ENCODE measurements around the gene CCL27.

The CCL27 gene

DNA sequence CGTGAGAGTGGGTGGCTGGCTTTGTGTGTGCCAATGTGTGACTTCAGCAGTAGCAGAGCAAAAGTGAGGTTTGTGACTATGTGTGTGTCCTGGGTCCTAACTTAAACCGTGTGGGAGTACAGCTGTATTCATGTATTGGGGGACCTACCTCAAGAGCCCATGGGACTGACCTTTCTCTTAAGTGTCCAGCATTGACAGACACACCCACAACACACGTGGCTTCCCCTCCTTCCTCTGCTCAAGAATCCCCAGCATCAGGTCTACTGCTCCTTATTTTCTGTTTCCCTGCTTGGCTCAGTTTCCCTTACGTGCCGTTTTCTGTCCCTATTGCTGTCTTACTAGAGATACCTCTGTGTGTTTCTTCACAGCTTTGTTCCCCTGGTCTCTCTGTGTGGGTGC is 9.9 kb downstream of the CCL27 start:
- DNase-seq (ENCODE audit: low read depth, low spot score), result no peak
- in situ Hi-C loops (cut with HindIII; ENCODE audit: low sequenced_read_pairs), result no loop called here
- TF ChIP-seq, protein P1, sequence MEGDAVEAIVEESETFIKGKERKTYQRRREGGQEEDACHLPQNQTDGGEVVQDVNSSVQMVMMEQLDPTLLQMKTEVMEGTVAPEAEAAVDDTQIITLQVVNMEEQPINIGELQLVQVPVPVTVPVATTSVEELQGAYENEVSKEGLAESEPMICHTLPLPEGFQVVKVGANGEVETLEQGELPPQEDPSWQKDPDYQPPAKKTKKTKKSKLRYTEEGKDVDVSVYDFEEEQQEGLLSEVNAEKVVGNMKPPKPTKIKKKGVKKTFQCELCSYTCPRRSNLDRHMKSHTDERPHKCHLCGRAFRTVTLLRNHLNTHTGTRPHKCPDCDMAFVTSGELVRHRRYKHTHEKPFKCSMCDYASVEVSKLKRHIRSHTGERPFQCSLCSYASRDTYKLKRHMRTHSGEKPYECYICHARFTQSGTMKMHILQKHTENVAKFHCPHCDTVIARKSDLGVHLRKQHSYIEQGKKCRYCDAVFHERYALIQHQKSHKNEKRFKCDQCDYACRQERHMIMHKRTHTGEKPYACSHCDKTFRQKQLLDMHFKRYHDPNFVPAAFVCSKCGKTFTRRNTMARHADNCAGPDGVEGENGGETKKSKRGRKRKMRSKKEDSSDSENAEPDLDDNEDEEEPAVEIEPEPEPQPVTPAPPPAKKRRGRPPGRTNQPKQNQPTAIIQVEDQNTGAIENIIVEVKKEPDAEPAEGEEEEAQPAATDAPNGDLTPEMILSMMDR (IDR thresholded peaks at IDR 0.05; ENCODE audit: low read depth, low read length), result no peak
- peak overlapping the region; percentile 35 for H3K4me3 ChIP-seq (ENCODE audit: low read depth, low read length)

DNA sequence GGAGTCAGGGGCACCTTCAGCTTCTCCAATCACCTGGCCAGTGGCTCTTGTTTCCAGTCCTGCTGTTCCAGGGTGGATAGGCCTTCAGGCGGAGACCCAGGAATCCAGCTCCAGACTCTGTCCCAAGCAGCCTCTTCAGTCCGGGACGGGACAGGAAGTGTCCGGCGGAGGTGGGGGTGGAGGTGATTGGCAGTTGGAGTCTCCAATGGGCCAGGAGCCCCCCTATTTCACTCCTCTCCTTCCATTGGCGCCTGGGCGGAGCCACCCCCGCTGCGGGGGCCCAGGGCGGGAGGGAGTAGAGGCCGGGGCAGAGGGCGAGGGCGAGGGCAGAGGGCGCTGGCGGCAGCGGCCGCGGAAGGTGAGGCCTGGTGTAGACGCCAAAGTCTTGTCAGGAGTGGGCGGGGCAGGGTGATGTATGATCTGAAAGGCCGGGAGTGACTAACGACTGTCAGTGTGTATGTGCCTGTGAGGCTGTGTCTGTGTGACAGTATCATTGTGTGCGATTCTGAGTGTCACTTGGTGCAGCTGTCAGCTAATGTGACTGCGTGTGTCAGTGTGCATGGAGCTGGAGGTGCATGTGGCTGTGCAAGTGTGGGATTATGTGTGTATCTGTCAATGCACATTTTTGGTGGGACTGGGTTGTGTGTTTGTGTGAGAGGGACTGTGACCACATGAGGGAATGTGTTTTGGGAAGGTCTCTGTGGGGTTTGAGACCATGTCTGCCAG is 10.4 kb downstream of the CCL27 start, which contains the start of gene IL11RA:
IL11RA (plus strand) TSS at position 310 of the 726 bp plus-strand sequence. CDS start 3,033 bp downstream, outside the sequence.
- TF ChIP-seq, protein P1 (IDR thresholded peaks at IDR 0.05; ENCODE audit: low read depth, low read length), result no peak
- DNase-seq (ENCODE audit: low read depth, low spot score), result peak; percentile 80
- peak within 1 kb of the TSS; percentile 35 for H3K4me3 ChIP-seq (ENCODE audit: low read depth, low read length)
- in situ Hi-C loops (cut with HindIII; ENCODE audit: low sequenced_read_pairs), result no loop called here

DNA sequence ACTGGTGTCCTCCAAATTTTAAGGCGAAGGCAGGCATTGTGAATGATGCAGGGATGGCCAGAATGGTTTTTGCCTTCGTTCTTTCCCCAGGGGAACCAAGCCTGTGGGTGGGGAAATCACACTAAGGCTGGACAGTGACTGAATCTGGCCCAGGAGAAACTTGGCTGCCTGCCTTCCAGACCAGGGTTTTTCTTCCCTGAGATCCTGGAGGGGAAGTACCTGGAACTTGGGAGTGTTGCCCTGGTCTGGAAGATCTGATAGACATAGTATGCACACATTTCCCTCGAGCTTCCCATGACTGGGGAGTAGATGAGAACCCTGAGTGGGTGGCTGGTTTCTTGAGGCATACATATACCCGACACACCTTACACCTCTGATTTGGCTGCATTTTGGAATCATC is 11.1 kb downstream of the CCL27 start:
- in situ Hi-C loops (cut with HindIII; ENCODE audit: low sequenced_read_pairs), result no loop called here
- peak overlapping the region; percentile 35 for H3K4me3 ChIP-seq (ENCODE audit: low read depth, low read length)
- TF ChIP-seq, protein P1 (IDR thresholded peaks at IDR 0.05; ENCODE audit: low read depth, low read length), result no peak
- DNase-seq (ENCODE audit: low read depth, low spot score), result peak; percentile 18

DNA sequence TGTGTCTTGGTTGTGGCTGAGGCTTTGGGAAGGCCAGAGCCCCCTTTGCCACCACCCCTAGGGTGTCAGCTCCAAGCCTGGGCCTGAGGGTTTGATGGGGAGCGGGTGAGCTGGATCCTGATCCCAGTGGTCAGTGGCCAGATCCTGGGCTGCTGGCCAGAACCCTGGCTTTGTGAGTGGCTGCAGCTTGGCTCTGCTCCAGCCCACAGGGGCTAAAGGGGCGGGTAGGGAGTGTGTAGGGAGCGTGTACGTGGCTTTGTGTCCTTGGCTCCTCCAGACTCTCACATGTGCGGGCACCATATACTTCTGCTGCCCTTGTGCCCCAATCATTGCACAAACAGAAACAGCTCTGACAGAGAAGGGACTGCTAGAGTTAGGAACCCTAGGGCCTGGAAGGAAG is 11.6 kb downstream of the CCL27 start:
- no peak overlapping the region for H3K4me3 ChIP-seq (ENCODE audit: low read depth, low read length)
- TF ChIP-seq, protein P1 (IDR thresholded peaks at IDR 0.05; ENCODE audit: low read depth, low read length), result no peak
- in situ Hi-C loops (cut with HindIII; ENCODE audit: low sequenced_read_pairs), result no loop called here
- peak; percentile 52 for DNase-seq (ENCODE audit: low read depth, low spot score)

DNA sequence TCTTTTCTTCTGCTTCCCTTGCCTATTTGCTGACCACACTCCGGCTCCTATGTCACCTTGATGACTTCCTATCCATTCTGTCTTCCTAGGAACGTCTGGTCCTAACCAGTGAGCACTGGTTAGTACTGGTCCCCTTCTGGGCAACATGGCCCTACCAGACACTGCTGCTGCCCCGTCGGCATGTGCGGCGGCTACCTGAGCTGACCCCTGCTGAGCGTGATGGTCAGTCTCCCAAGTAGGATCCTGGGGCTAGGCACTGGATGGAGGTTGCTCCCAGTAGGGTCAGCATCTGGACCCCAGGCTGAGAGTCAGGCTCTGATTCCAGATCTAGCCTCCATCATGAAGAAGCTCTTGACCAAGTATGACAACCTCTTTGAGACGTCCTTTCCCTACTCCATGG is 13.8 kb downstream of the CCL27 start:
- in situ Hi-C loops (cut with HindIII; ENCODE audit: low sequenced_read_pairs), result no loop called here
- H3K4me3 ChIP-seq (ENCODE audit: low read depth, low read length), result no peak overlapping the region

DNA sequence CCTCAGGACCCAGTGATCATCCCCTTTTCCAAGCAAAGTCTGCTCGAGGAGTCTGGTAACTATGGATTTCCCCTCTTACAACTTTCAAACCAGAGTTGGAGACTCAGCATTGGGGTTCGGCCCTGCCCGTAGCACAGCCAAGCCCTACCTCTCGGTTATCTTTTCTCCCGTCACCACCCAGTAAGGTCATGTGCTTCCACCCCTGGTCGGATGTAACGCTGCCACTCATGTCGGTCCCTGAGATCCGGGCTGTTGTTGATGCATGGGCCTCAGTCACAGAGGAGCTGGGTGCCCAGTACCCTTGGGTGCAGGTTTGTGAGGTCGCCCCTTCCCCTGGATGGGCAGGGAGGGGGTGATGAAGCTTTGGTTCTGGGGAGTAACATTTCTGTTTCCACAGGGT is 14.8 kb downstream of the CCL27 start:
- H3K4me3 ChIP-seq (ENCODE audit: low read depth, low read length), result peak overlapping the region; percentile 83
- in situ Hi-C loops (cut with HindIII; ENCODE audit: low sequenced_read_pairs), result no loop called here
- DNase-seq (ENCODE audit: low read depth, low spot score), result no peak
- TF ChIP-seq, protein P1 (IDR thresholded peaks at IDR 0.05; ENCODE audit: low read depth, low read length), result no peak

More for the DNA sequence above, 13.8 kb downstream of the CCL27 start:
- DNase-seq (ENCODE audit: low read depth, low spot score), result no peak
- TF ChIP-seq, protein P1 (IDR thresholded peaks at IDR 0.05; ENCODE audit: low read depth, low read length), result no peak
